Fibroblast of pulmonary artery (primary cell): ENCODE results near the gene CFAP68.

ENCODE experiments used
- DNase-seq: peaks from one replicate; pipeline ENCODE4 v3.0.0-alpha.2; 2010; ENCODE audit warnings: low read depth
- H3K4me3 ChIP-seq: replicated peaks from 2 replicates; pipeline ENCODE4 v1.5.1; 2011; ENCODE audit warnings: low read depth, mild to moderate bottlenecking, control low read depth, low read length, moderate library complexity
- CTCF ChIP-seq: IDR thresholded peaks from 2 replicates; pipeline ENCODE4 v1.5.1; 2011; ENCODE audit warnings: mild to moderate bottlenecking, control low read depth, low read length, inconsistent platforms; ENCODE audit errors: missing control alignments

Gene CFAP68

GRCh38 chr11:111910676-111911562 lies 31.6 kb downstream of the CFAP68 start:
- no peak overlapping the region for H3K4me3 ChIP-seq
- no peak for TF ChIP-seq CTCF

GRCh38 chr11:111911563-111912401 lies 32.4 kb downstream of the CFAP68 start, which contains the start of gene CRYAB:
Gene CRYAB (minus strand): TSS chr11:111911770. CDS start chr11:111911724, 46 bp downstream.
- H3K4me3 ChIP-seq, result peak within 1 kb of the TSS; percentile 21
- peak; percentile 83 for DNase-seq
- no peak for TF ChIP-seq CTCF

More at GRCh38 chr11:111910676-111911562, 31.6 kb downstream of the CFAP68 start:
- DNase-seq, result no peak

DNA sequence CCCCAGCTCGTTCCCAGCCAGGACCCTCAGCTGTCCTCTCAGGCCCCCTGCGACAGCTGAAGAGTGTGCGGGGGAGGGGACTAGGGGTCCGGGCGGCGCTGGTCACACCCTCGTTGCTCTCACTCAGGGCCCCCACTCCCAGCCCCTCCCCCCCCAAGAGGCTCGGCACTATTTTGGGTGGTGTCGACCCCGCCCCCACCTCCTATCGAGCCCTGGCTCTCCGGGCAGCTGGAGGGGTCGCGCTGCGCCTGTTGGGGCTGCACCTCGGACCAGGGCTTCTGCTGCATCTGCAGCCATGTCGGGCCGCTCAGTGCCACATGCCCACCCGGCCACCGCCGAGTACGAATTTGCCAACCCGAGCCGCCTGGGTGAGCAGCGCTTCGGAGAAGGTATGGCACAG lies 33.2 kb downstream of the CFAP68 start, which contains the start of gene HSPB2:
Gene HSPB2 (plus strand): TSS at position 200 of the 400 bp plus-strand sequence. CDS start 96 bp downstream, at position 296.
- DNase-seq, result no peak
- H3K4me3 ChIP-seq, result peak within 1 kb of the TSS; percentile 21
- no peak for TF ChIP-seq CTCF

DNA sequence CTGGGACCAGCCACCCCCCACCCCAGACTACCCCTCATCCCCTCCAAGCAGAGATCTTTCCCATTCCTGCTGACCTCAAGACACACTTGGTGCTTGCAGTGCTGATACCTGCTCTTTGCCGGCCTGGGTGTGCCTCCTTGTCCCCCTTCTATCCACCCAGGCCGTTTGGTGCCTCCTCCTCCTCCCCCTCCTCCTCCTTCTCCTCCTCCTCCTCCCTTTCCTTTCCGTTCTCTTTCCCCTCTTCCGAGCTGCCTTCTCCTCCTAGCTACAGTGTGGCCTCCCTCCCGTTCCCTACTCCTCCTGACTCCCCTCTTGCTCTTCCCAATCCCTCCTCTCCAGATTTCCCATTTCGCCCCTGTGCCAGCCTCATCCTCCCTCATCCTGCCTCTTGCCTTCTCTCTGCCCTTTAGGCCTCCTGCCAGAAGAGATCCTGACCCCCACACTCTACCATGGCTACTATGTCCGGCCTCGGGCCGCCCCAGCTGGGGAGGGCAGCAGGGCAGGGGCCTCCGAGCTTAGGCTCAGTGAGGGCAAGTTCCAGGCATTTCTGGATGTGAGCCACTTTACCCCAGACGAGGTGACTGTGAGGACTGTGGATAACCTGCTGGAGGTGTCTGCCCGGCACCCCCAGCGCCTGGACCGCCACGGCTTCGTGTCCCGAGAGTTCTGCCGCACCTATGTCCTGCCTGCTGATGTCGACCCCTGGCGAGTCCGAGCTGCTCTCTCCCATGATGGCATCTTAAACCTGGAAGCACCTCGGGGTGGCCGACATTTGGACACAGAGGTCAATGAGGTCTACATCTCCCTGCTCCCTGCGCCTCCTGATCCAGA lies 33.9 kb downstream of the CFAP68 start:
- no peak for DNase-seq
- no peak for TF ChIP-seq CTCF
- peak overlapping the region; percentile 21 for H3K4me3 ChIP-seq

DNA sequence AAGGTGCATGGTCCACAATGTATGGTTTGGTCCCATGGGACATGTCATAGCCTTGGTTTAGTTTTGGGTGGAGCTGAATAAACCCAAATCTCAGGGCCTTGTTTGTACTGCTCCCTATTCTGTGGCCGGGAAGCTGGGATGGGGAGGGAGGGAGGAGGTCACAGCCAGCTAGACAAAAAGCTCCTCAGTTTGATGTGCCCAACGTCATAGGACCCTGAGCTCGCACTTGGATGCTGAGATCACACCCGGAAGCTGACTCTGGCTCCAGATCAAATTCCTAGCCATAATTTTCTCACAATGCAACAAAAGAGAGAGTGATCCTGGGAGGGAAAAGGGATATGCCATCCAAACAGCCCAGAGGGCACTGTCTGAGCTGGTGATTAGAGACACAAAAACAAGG lies 34.7 kb downstream of the CFAP68 start:
- no peak for TF ChIP-seq CTCF
- H3K4me3 ChIP-seq, result no peak overlapping the region
- DNase-seq, result peak; percentile 88

- H3K4me3 ChIP-seq, result no peak overlapping the region
- DNase-seq, result no peak
- TF ChIP-seq CTCF, result no peak
Measured at GRCh38 chr11:111916768-111917167, 37.4 kb downstream of the CFAP68 start.
